ENCODE results near the gene FHIT.
A peak's percentile ranks its signal among the peaks of the same experiment; 100 is the strongest.

FHIT gene

GRCh38 chr3:60027335-60027734, 1223.9 kb downstream of the FHIT start:
- Histone ChIP-seq H4K20me1 (ENCODE audit: control insufficient read depth, insufficient read depth, low read depth, low read length) (no peaks in the 10 kb centered on the region), H3K27me3 (ENCODE audit: control insufficient read depth, low read length) (no peaks in the 10 kb centered on the region), H3K4me1 (ENCODE audit: control insufficient read depth, low read length) (peaks cover 11% of the 10 kb centered on the region), H3K4me3 (ENCODE audit: low read length) (no peak overlapping the region), H3K79me2 (ENCODE audit: control insufficient read depth, low read length) (no peaks in the 10 kb centered on the region), H3K4me2 (ENCODE audit: low read length) (no peak overlapping the region), H3K9me3 (ENCODE audit: control insufficient read depth, insufficient read depth, low read length) (no peaks in the 10 kb centered on the region), H3F3A (ENCODE audit: control insufficient read depth, insufficient read depth) (no peaks in the 10 kb centered on the region), H3K27ac (ENCODE audit: low read depth, low read length) (no peak overlapping the region), H3K9me2 (replicated peaks; ENCODE audit: control insufficient read depth, low read length) (no peaks in the 10 kb centered on the region), H3K36me3 (ENCODE audit: control insufficient read depth, low read length) (no peaks in the 10 kb centered on the region)
- TF ChIP-seq CTCF (IDR thresholded peaks at IDR 0.05; ENCODE audit: low read depth, low read length, poor library complexity, severe bottlenecking) (no peak), EZH2phosphoT487 (IDR thresholded peaks at IDR 0.05; ENCODE audit: borderline replicate concordance, low read length) (no peak)

GRCh38 chr3:60025096-60026050, 1225.9 kb downstream of the FHIT start:
- H4K20me1 ChIP-seq (ENCODE audit: control insufficient read depth, insufficient read depth, low read depth, low read length) = no peaks in the 10 kb centered on the region
- no peaks in the 10 kb centered on the region for H3K27me3 ChIP-seq (ENCODE audit: control insufficient read depth, low read length)
- H3K4me1 ChIP-seq (ENCODE audit: control insufficient read depth, low read length) = peaks cover 11% of the 10 kb centered on the region
- no peaks in the 10 kb centered on the region for H3K9me3 ChIP-seq (ENCODE audit: control insufficient read depth, insufficient read depth, low read length)
- H3F3A ChIP-seq (ENCODE audit: control insufficient read depth, insufficient read depth) = no peaks in the 10 kb centered on the region
- no peaks in the 10 kb centered on the region for H3K9me2 ChIP-seq (replicated peaks; ENCODE audit: control insufficient read depth, low read length)
- no peak overlapping the region for H3K4me3 ChIP-seq (ENCODE audit: low read length)
- no peaks in the 10 kb centered on the region for H3K79me2 ChIP-seq (ENCODE audit: control insufficient read depth, low read length)
- H3K36me3 ChIP-seq (ENCODE audit: control insufficient read depth, low read length) = no peaks in the 10 kb centered on the region
- H3K27ac ChIP-seq (ENCODE audit: low read depth, low read length) = no peak overlapping the region
- H3K4me2 ChIP-seq (ENCODE audit: low read length) = peak overlapping the region; percentile 13; the same call in 1 of the 2 replicates
- TF ChIP-seq CTCF (IDR thresholded peaks at IDR 0.05; ENCODE audit: low read depth, low read length, poor library complexity, severe bottlenecking) = no peak
- no peak for TF ChIP-seq EZH2phosphoT487 (IDR thresholded peaks at IDR 0.05; ENCODE audit: borderline replicate concordance, low read length)

- TF ChIP-seq CTCF (IDR thresholded peaks at IDR 0.05; ENCODE audit: low read depth, low read length, poor library complexity, severe bottlenecking) = no peak
- TF ChIP-seq EZH2phosphoT487 (IDR thresholded peaks at IDR 0.05; ENCODE audit: borderline replicate concordance, low read length) = no peak
- Histone ChIP-seq H3K9me3 (ENCODE audit: control insufficient read depth, insufficient read depth, low read length) (no peaks in the 10 kb centered on the region), H4K20me1 (ENCODE audit: control insufficient read depth, insufficient read depth, low read depth, low read length) (no peaks in the 10 kb centered on the region), H3K36me3 (ENCODE audit: control insufficient read depth, low read length) (no peaks in the 10 kb centered on the region), H3K27ac (ENCODE audit: low read depth, low read length) (no peak overlapping the region), H3F3A (ENCODE audit: control insufficient read depth, insufficient read depth) (no peaks in the 10 kb centered on the region), H3K4me3 (ENCODE audit: low read length) (no peak overlapping the region), H3K4me2 (ENCODE audit: low read length) (no peak overlapping the region), H3K4me1 (ENCODE audit: control insufficient read depth, low read length) (peaks cover 11% of the 10 kb centered on the region), H3K27me3 (ENCODE audit: control insufficient read depth, low read length) (no peaks in the 10 kb centered on the region), H3K79me2 (ENCODE audit: control insufficient read depth, low read length) (no peaks in the 10 kb centered on the region), H3K9me2 (replicated peaks; ENCODE audit: control insufficient read depth, low read length) (no peaks in the 10 kb centered on the region)
These were observed 1226.9 kb downstream of the FHIT start for GRCh38 chr3:60024400-60024799.
